Activated CD8-positive, alpha-beta T cell treated with anti-CD3 and anti-CD28 coated beads for 36 hours (primary cell): Measurements from ENCODE around the gene PHTF1. TPM values are rescaled to one million over a fixed set of nuclear protein-coding genes. Genes with fewer than 3 reads are reported as not detected.

Source experiments
- ATAC-seq: fragments of 200-7000 bp; cut with Tn5 transposase; one replicate; pipeline ENCODE4 v1.10.0; 2021; ENCODE audit warnings: mild to moderate bottlenecking, moderate library complexity
- CTCF ChIA-PET: fragments of 350-600 bp; sonication (Branson Sonifier 250); formaldehyde crosslinking; loops from one replicate; lab custom pipeline; 2021; ENCODE audit warnings: antibody characterized with exemption; lab: Charles Lee
- POLR2A ChIA-PET: fragments of 350-600 bp; sonication (Branson Sonifier 250); formaldehyde crosslinking; loops from one replicate; lab custom pipeline; 2021; ENCODE audit warnings: antibody characterized with exemption; lab: Charles Lee
- DNase-seq: peaks from one replicate; pipeline ENCODE4 v3.0.0-alpha.2; 2020
- H3K27ac Mint-ChIP-seq: one replicate; pipeline ENCODE4 v1.8.0; 2021; ENCODE audit warnings: mild to moderate bottlenecking, mixed read lengths
- H3K27me3 Mint-ChIP-seq: one replicate; pipeline ENCODE4 v1.8.0; 2021; ENCODE audit warnings: mixed read lengths
- H3K36me3 Mint-ChIP-seq: one replicate; pipeline ENCODE4 v1.8.0; 2021; ENCODE audit warnings: low read depth, mixed read lengths
- H3K4me1 Mint-ChIP-seq: one replicate; pipeline ENCODE4 v1.8.0; 2021; ENCODE audit warnings: low read depth, mixed read lengths
- H3K4me3 Mint-ChIP-seq: one replicate; pipeline ENCODE4 v1.8.0; 2021; ENCODE audit warnings: mild to moderate bottlenecking, moderate library complexity, mixed read lengths
- H3K9me3 Mint-ChIP-seq: one replicate; pipeline ENCODE4 v1.8.0; 2021; ENCODE audit warnings: mixed read lengths
- CTCF ChIP-seq: fragments of 200-600 bp; IDR thresholded peaks from one replicate; pipeline ENCODE4 v1.8.0; 2022; ENCODE audit warnings: antibody characterized with exemption, mild to moderate bottlenecking
- intact Hi-C: fragments of 100-400 bp; cut with micrococcal nuclease; formaldehyde crosslinking; loops from one replicate; pipeline ENCODE4 v1.10.0; 2022
- total RNA-seq, 2 experiments: library from RNA; stranded (reverse); gene quantifications; one replicate each; pipeline ENCODE4 v1.2.3, GENCODE V29; 2021

Gene PHTF1
- total RNA-seq, 2 experiments from 2014 or later, result 13.1 to 14.4 TPM

- H3K36me3 Mint-ChIP-seq, result no peaks in the 10 kb centered on the region
- no peak overlapping the region for H3K27ac Mint-ChIP-seq
- ChIA-PET CTCF (no interaction called here), POLR2A (no interaction called here)
- no peaks in the 10 kb centered on the region for H3K4me1 Mint-ChIP-seq
- intact Hi-C loops, result no loop called here
- DNase-seq, result no peak
- ATAC-seq, result no peak
- H3K27me3 Mint-ChIP-seq, result no peaks in the 10 kb centered on the region
- no peak for TF ChIP-seq CTCF
- H3K4me3 Mint-ChIP-seq, result no peak overlapping the region
- H3K9me3 Mint-ChIP-seq, result no peaks in the 10 kb centered on the region
Measured at GRCh38 chr1:113657126-113657525, 102.2 kb downstream of the PHTF1 start.

DNA sequence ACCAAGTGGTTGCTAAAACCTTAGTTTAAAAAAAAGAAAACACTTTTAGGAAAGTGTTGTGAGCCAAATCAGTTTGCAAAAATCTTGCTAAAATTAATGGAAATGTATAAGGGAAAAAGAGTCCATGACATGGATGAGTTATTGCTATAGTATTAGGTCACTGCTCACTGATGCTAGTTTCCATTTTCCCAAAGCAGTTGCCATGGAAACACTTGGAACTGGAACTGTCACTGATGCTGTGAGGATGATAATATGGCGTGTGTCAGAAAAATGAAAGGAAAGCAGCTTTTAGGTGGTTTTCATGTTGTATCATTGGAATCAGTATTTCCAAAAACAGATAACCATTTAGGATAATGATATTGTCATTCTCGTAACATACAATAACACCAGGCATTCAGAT, 104.4 kb downstream of the PHTF1 start:
- ChIA-PET POLR2A (no interaction called here), CTCF (interaction anchor here (0.7 to 1.3 kb wide), 2 partner anchors 27 to 514 kb away, joined by 3 read pairs; no protein-coding TSS in a partner anchor)
- no peaks in the 10 kb centered on the region for H3K36me3 Mint-ChIP-seq
- H3K27ac Mint-ChIP-seq, result no peak overlapping the region
- H3K27me3 Mint-ChIP-seq, result no peaks in the 10 kb centered on the region
- no peak overlapping the region for H3K4me3 Mint-ChIP-seq
- no peaks in the 10 kb centered on the region for H3K9me3 Mint-ChIP-seq
- H3K4me1 Mint-ChIP-seq, result no peaks in the 10 kb centered on the region
- no peak for ATAC-seq
- no peak for DNase-seq
- intact Hi-C loops, result no loop called here
- TF ChIP-seq CTCF, result no peak

DNA sequence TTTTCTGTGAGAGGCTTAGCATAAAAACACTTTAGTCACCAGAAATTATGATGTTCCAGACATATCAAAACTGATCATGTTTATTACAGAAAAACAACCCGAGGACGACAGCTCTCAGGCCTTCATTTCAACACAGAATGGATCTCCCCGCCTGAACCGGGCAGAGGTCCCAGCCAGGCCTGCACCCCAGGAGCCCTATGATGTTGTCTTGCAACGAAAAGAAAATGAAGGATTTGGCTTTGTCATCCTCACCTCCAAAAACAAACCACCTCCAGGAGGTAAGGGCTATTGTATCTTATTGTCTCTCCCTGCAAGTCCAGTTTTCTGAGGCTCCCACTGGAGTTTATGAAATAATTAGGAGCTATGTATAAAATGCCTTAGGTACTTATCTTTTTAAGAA, 105.5 kb downstream of the PHTF1 start:
- Mint-ChIP-seq H3K4me1 (no peaks in the 10 kb centered on the region), H3K27ac (no peak overlapping the region), H3K4me3 (no peak overlapping the region), H3K27me3 (no peaks in the 10 kb centered on the region), H3K9me3 (no peaks in the 10 kb centered on the region), H3K36me3 (no peaks in the 10 kb centered on the region)
- no peak for DNase-seq
- TF ChIP-seq CTCF, result no peak
- ATAC-seq, result no peak
- intact Hi-C loops, result no loop called here
- CTCF ChIA-PET, result no interaction called here
- POLR2A ChIA-PET, result no interaction called here

DNA sequence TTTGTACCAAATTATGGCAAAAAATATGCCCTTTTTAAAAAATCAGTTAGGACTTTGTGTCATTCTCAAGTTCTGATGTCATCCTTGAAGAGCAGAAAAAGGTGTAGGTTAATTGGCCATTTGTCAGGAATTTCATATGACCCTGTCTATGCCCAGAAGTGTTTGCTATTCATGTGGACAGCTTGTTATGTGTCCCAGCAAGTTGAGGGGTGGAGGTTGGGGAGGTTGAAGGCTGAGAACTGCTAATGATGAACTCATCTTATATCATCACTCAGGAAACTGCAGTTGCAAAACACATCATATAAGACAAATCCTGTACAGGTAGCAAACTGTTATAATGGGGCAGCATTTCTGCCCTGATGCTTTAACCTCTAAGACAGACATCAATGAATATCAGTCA, 106.5 kb downstream of the PHTF1 start:
- H3K36me3 Mint-ChIP-seq, result no peaks in the 10 kb centered on the region
- no peak for ATAC-seq
- intact Hi-C loops, result no loop called here
- no peaks in the 10 kb centered on the region for H3K27me3 Mint-ChIP-seq
- TF ChIP-seq CTCF, result no peak
- H3K4me1 Mint-ChIP-seq, result no peaks in the 10 kb centered on the region
- POLR2A ChIA-PET, result no interaction called here
- H3K27ac Mint-ChIP-seq, result no peak overlapping the region
- no peaks in the 10 kb centered on the region for H3K9me3 Mint-ChIP-seq
- CTCF ChIA-PET, result no interaction called here
- DNase-seq, result no peak
- H3K4me3 Mint-ChIP-seq, result no peak overlapping the region

DNA sequence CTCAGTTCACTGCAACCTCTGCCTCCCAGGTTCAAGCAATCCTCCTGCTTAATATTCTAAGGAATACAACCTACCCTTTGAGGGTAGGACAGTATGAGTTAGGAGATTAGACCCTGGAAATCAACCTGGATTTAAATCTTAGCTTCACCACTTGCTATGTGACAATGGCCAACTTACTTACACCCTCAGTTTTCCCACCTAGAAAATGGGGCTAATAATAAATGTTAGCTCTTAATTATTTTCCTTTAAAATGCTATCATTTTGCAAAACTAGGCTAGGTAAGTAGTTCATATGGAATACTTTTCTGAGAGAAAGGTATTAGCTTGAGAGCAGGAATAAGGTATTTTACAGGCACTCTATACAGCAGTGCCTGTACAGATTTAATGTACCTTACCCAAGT, 110.8 kb downstream of the PHTF1 start:
- Mint-ChIP-seq H3K9me3 (no peaks in the 10 kb centered on the region), H3K27me3 (no peaks in the 10 kb centered on the region), H3K27ac (no peak overlapping the region), H3K36me3 (no peaks in the 10 kb centered on the region), H3K4me1 (no peaks in the 10 kb centered on the region), H3K4me3 (no peak overlapping the region)
- TF ChIP-seq CTCF, result no peak
- intact Hi-C loops, result no loop called here
- ChIA-PET CTCF (no interaction called here), POLR2A (no interaction called here)
- no peak for DNase-seq
- no peak for ATAC-seq
